Thyroid gland (tissue), 4 donors: ENCODE results near the gene DAZAP2. TPM values are rescaled to one million over a fixed set of nuclear protein-coding genes. Genes with fewer than 3 reads are reported as not detected.
"Not testable (repeated sequence)": the region's sequence is repeated elsewhere in the genome, so short reads cannot be mapped to it uniquely, and the experiment has no call there.

Experiments used
- DNase-seq, 2 donors: peaks; one replicate each; pipeline ENCODE4 v3.0.0-alpha.2; 2019
- H3K27ac ChIP-seq, 3 donors: fragments of 200-600 bp; sonication (generic); 1 replicate in 2 of 3; 2 replicates in 1 of 3; pipeline ENCODE4 v1.5.1; 2016 to 2019; ENCODE audit warnings: mild to moderate bottlenecking in 1 of 3, moderate library complexity in 1 of 3
- H3K27me3 ChIP-seq: fragments of 200-600 bp; sonication (generic); one replicate; pipeline ENCODE4 v1.5.1; 2019
- H3K36me3 ChIP-seq, 2 donors: fragments of 200-600 bp; sonication (generic); one replicate each; pipeline ENCODE4 v1.5.1; 2016 to 2019
- H3K4me1 ChIP-seq, 2 donors: fragments of 200-600 bp; sonication (generic); one replicate each; pipeline ENCODE4 v1.5.1; 2017 to 2019
- H3K4me3 ChIP-seq, 3 donors: fragments of 200-600 bp; sonication (generic); replicated peaks in 1 of 3; 1 replicate in 2 of 3; 2 replicates in 1 of 3; pipeline ENCODE4 v1.5.1; 2016; ENCODE audit warnings: mild to moderate bottlenecking in 1 of 3
- H3K9me3 ChIP-seq: fragments of 200-600 bp; sonication (generic); one replicate; pipeline ENCODE4 v1.5.1; 2017
- CTCF ChIP-seq, 6 experiments: fragments of 200-600 bp in 3 of 6; fragments of 450-650 bp in 3 of 6; sonication (generic) in 3 of 6; IDR thresholded peaks; one replicate each; pipeline ENCODE4 v1.5.1; 2016 to 2019; ENCODE audit warnings: antibody characterized with exemption in 6 of 6, mild to moderate bottlenecking in 2 of 6, inconsistent platforms in 1 of 6, moderate library complexity in 1 of 6
- POLR2A ChIP-seq, 2 donors: fragments of 450-650 bp; IDR thresholded peaks; one replicate each; pipeline ENCODE4 v1.6.1; 2017; ENCODE audit warnings: antibody characterized with exemption in 2 of 2, mild to moderate bottlenecking in 2 of 2, moderate library complexity in 1 of 2
- WGBS, 2 donors: methylation state at CpG; one replicate each; pipeline ENCODE4 v1.1.5; 2017; 5-methylcytosine and 5-hydroxymethylcytosine counted together
- intact Hi-C: fragments of 100-400 bp; cut with DNase I; formaldehyde crosslinking; loops from one replicate; pipeline ENCODE4 v1.15.1; 2023
- total RNA-seq, 4 donors: library from RNA; depleted of rRNA; stranded (reverse); fragments of >200 nt; gene quantifications; one replicate each; pipeline ENCODE4 v1.2.3, GENCODE V29; 2016

The DAZAP2 gene
- total RNA-seq, 4 donors from 2014 or later = 238 to 452 (median 323) TPM

- Histone ChIP-seq H3K9me3 (no peaks in the 10 kb centered on the region), H3K4me1 (peaks cover 4 to 7% of the 10 kb centered on the region in 2 donors), H3K27me3 (no peaks in the 10 kb centered on the region), H3K27ac (no peak overlapping the region), H3K4me3 (no peak overlapping the region), H3K36me3 (no peaks in the 10 kb centered on the region)
- TF ChIP-seq POLR2A (IDR thresholded peaks at IDR 0.05) = no peak
- no peak for TF ChIP-seq CTCF (IDR thresholded peaks at IDR 0.05)
- intact Hi-C loops = no loop called here
- 82 to 100% methylated on average over 1 of the region's 1 CpG for WGBS, 2 donors
- DNase-seq = no peak
Observed at GRCh38 chr12:51275088-51275487, 36.5 kb downstream of the DAZAP2 start.

GRCh38 chr12:51281202-51281924 is 42.7 kb downstream of the DAZAP2 start:
- TF ChIP-seq CTCF (IDR thresholded peaks at IDR 0.05) (no peak), POLR2A (IDR thresholded peaks at IDR 0.05) (no peak)
- WGBS, 2 donors = 92 to 94% methylated on average over 4 of the region's 4 CpGs
- H3K27ac ChIP-seq = no peak overlapping the region
- no peaks in the 10 kb centered on the region for H3K4me1 ChIP-seq
- no peaks in the 10 kb centered on the region for H3K36me3 ChIP-seq
- H3K9me3 ChIP-seq = no peaks in the 10 kb centered on the region
- H3K27me3 ChIP-seq = no peaks in the 10 kb centered on the region
- no peak overlapping the region for H3K4me3 ChIP-seq
- intact Hi-C loops = no loop called here
- DNase-seq = no peak

- TF ChIP-seq POLR2A (IDR thresholded peaks at IDR 0.05) (no peak), CTCF (IDR thresholded peaks at IDR 0.05) (no peak)
- peak; percentile 10 to 11 for DNase-seq
- Histone ChIP-seq H3K4me1 (no peaks in the 10 kb centered on the region), H3K27ac (no peak overlapping the region), H3K27me3 (no peaks in the 10 kb centered on the region), H3K4me3 (no peak overlapping the region), H3K36me3 (no peaks in the 10 kb centered on the region), H3K9me3 (no peaks in the 10 kb centered on the region)
- 57 to 68% methylated on average over 1 of the region's 1 CpG for WGBS, 2 donors
- intact Hi-C loops = no loop called here
Observed at GRCh38 chr12:51285843-51286242, 47.2 kb downstream of the DAZAP2 start.

GRCh38 chr12:51291603-51292513 is 53.2 kb downstream of the DAZAP2 start:
- H3K9me3 ChIP-seq, H3K36me3 ChIP-seq, H3K27ac ChIP-seq, H3K4me3 ChIP-seq, H3K4me1 ChIP-seq, intact Hi-C loops, H3K27me3 ChIP-seq: not testable (repeated sequence)
- peak; percentile 1 to 9 for DNase-seq
- 85 to 89% methylated on average over 6 to 9 of the region's 9 CpGs for WGBS, 2 donors

Other genes starting within 250 kb of the DAZAP2 start
- gene SLC11A2, start 212.4 kb upstream of the DAZAP2 start, total RNA-seq = 100 to 1,000 TPM; 100 to 163 (median 140) TPM
- gene LETMD1, start 190.5 kb upstream of the DAZAP2 start, total RNA-seq = 100 to 1,000 TPM in 2 of 4 donors, 10 to 100 TPM in 2; 62.9 to 106 (median 86.7) TPM
- 10 to 100 TPM; 21.3 to 35.8 (median 28.9) TPM for gene CSRNP2, start 155.2 kb upstream of the DAZAP2 start, total RNA-seq
- 10 to 100 TPM; 14.9 to 22.6 (median 21.3) TPM for gene TFCP2, start 65.7 kb upstream of the DAZAP2 start, total RNA-seq
- gene POU6F1, start 20.8 kb upstream of the DAZAP2 start, total RNA-seq = 10 to 100 TPM; 13.8 to 16.6 (median 14.5) TPM
- 10 to 100 TPM in 1 of 4 donors, 1 to 10 TPM in 3; 3.0 to 10.5 (median 4.8) TPM for gene SMAGP, start 31.6 kb downstream of the DAZAP2 start, total RNA-seq
- gene BIN2, start 85.3 kb downstream of the DAZAP2 start, total RNA-seq = 1 to 10 TPM; 1.3 to 3.0 (median 2.5) TPM
- not detected for gene CELA1, start 107.9 kb downstream of the DAZAP2 start, total RNA-seq
- 10 to 100 TPM in 1 of 4 donors, 1 to 10 TPM in 3; 5.8 to 14.1 (median 9.3) TPM for gene GALNT6, start 152.6 kb downstream of the DAZAP2 start, total RNA-seq
- 1 to 10 TPM in 1 of 4 donors, under 1 TPM in 3; 0.33 to 1.5 (median 0.62) TPM for gene SLC4A8, start 186.0 kb downstream of the DAZAP2 start, total RNA-seq